ENCODE results near the gene LGR4.
A peak's percentile ranks its signal among the peaks of the same experiment; 100 is the strongest.
"Not testable (repeated sequence)": the region's sequence is repeated elsewhere in the genome, so short reads cannot be mapped to it uniquely, and the experiment has no call there.

Gene LGR4, protein sequence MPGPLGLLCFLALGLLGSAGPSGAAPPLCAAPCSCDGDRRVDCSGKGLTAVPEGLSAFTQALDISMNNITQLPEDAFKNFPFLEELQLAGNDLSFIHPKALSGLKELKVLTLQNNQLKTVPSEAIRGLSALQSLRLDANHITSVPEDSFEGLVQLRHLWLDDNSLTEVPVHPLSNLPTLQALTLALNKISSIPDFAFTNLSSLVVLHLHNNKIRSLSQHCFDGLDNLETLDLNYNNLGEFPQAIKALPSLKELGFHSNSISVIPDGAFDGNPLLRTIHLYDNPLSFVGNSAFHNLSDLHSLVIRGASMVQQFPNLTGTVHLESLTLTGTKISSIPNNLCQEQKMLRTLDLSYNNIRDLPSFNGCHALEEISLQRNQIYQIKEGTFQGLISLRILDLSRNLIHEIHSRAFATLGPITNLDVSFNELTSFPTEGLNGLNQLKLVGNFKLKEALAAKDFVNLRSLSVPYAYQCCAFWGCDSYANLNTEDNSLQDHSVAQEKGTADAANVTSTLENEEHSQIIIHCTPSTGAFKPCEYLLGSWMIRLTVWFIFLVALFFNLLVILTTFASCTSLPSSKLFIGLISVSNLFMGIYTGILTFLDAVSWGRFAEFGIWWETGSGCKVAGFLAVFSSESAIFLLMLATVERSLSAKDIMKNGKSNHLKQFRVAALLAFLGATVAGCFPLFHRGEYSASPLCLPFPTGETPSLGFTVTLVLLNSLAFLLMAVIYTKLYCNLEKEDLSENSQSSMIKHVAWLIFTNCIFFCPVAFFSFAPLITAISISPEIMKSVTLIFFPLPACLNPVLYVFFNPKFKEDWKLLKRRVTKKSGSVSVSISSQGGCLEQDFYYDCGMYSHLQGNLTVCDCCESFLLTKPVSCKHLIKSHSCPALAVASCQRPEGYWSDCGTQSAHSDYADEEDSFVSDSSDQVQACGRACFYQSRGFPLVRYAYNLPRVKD

DNA sequence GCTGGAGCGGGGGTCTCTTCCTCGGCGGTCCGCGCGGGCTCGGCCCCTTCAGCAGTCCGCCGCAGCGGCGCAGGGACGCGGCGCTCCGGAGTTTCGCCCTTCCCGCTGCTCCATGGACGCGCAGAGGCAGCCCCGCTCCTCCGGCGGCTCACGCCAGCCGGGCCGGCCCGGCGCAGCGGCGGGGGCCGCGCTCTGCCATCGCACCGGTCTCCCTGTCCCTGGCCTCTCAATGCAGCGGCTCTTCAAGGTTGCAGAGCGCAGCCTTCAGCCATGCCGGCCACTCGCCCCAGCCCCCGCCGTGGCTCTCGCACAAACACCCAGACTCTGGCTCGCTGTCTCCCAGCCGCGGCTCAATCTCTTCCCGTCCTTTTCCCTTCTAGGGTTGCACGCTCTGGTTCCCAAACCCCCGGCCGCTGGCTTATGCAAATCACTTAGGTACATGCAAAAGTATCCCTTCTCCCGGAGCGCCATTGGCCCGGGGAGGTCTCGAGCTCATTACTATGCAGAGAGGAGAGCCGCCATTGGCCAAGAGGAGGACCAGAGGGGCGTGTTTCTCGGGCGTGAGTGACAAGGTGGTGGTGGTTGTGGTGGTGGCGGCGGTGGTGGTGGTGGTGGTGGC, at the start of gene LGR4:
Gene LGR4 (minus strand): TSS at position 393 of the 619 bp plus-strand sequence. CDS start 488 bp downstream, outside the sequence.
- DNase-seq: peak; percentile 45 to 95 (median 84)

DNA sequence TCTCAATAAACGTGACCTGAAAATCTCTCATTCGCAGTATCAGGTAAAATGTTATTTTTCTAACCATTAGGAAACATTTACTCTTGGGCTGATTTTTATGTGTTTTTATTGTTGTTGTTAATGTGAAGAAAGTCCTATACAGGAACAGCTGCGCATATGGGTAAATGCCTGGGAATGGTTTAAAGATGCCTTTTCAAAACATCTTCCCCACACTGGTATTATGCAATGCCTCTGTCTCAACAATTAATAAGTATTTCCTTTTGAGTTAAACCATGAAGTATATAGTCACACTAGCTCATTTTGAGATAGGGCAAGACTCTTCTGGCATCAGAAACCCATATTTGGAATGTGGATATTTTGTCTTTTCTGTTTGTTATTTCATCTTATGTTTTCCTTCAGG, 47.6 kb upstream of the LGR4 start:
- DNase-seq: no peak

DNA sequence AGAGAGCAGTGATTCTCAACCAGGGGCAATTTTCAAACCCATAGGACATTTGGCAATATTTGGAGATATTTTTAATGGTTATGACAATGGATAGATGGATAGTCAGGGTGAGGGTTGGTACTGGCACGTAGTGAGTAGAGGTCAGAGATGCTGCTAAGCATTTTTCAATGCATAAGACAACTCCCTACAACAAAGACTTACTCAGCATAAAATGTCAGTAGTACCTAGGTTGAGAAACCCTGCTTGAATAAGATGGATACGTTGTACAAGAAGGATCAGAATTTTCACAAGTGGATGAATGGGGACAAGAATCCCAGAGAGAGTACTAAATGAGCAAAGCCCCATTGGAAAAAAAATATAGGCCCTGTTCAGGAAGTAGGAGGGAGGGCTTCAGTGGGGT, 45.9 kb upstream of the LGR4 start:
- DNase-seq: no peak

DNA sequence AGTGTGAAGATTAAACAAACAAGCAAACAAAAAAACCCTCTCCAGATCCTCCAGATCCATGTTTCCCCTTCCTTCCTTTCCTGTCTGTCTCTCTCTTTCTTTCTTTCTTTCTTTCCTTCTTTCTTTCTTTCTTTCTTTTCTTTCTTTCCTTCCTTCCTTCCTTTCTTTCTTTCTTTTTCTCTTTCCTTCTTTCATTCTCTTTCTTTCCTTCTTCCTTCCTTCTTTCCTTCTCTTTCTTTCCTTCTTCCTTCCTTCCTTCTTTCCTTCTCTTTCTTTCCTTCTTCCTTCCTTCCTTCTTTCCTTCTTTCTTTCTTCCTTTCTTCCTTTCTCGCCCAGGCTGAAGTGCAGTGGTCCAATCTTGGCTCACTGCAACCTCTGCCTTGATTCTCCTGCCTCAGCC, 44.9 kb upstream of the LGR4 start:
- not testable (repeated sequence) for DNase-seq

DNA sequence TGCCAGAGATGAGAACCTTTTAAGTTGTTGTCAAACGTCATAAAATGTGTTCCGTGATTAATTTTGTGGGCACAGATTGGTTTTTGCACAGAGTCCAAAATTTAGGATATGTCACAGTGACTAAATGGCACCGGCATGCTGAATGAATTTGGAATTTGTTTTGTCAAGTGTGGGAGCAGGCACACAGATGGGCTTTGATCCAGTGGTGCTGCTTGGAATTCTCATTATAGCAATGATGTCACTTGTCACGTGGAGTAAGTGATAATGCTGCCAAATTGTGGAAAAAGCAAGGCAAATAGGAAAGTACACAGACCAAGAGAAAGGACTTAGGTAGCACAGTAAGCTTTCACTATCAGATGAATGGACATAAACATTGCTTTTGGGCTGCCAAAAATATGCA, 42.0 kb upstream of the LGR4 start:
- peak in 1 of 56 donors; percentile 4 for DNase-seq

DNA sequence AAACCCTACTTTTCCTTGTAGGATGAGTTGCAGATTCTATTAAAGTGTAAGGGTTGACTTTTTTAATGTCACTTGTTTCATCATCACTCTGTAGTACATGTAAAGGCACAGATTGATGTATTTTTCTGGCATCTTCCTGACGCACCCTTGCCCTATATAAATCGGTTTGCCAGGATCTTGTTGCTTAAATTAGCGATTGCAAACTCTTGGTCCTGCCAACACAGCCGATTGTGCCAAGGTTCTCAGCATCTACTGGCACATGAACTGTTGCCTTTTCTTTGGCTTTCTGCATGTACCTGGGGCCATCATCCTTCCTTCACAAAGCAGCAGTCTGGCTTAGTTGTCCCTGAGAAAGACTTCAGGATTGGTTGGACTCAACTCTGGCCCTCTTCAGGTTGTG, 41.5 kb upstream of the LGR4 start:
- DNase-seq: no peak

DNA sequence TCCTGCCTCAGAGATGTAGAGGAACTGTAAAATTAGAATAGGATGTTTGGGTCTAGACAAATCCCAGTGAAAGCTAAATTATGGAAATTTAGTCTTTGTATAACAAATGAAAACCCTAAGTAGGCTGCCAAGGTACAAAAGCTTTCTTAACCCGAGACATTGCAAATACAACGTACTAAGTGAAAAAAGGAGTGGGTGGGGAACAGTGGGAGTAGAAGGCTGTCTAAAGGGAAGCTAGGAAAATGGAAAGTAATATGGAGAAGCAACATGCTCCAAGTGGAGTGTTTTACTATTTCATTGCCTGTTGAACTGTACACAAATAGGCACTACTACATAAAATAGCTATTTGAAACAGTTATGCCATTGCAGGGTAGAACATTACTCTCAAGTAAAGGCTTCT, 40.8 kb upstream of the LGR4 start:
- DNase-seq: no peak

DNA sequence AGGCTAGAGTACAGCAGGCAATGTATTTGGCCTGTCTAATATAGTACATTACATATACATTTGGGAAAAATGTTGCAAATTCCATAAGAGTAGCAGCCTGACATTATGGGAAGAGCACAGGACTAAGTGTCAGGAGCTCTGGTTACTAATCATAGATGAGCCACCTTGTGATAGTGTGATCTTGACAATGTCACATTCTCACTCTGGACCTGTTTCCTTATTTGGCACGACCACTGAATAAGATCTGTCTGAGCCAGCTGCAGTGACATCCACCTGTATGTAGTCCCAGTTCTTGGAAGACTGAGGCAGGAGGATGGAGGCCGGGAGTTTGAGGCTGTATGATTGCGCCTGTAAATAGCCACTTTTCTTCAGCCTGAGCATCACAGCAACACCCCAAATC, 39.6 kb upstream of the LGR4 start:
- no peak for DNase-seq

DNA sequence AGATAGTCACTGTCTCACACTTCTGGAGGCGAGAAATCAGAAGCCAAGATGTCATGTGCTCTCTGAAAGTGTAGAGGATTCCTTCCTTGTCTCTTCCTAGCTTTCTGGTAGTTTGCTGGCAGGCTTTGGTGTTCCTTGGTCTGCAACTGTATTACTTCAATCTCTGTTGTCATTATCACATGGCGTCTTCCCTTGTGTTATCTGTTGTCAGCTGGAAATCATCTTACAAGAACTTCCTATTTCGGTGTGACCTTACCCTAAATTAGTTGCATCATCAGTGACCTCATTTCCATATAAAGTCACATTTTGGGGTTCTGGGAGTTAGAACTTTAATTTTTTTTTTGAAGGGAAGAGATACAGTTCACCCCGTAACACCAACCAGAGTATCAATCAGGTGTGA, 37.3 kb upstream of the LGR4 start:
- DNase-seq: no peak

DNA sequence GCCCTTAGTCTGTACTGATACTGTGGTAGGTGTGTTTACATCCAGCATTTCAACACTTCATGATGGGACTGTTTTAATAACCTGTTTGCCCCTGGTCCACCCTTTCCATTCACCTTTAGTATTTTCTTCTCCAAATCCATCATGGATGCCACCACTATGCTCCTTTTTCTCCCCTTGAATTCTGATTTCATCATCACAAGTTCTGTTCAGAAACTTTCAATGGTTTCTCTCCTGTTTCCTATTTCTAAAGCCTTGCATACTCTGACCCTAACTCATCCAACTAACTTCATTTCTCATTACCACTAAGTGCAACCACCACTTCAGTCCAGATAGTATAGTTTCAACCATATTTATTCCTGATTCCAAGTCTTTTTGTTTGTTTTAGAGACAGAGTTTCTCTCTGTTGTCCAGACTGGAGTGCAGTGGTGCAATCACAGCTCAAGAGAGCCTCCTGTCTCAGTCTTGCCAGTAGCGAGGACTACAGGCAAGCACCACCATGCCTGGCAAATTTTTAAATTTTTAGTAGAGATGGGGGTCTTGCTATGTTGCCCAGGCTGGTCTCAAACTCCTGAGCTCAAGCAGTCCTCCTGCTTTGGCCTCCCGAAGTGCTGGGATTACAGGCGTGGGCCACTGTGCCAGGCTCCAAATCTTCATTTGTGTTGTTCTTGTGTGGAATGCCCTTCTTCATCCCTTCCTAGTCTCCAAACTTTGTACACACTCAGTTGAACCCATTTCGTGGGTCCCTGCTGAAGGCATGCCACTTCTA, 35.1 kb upstream of the LGR4 start:
- no peak for DNase-seq

DNA sequence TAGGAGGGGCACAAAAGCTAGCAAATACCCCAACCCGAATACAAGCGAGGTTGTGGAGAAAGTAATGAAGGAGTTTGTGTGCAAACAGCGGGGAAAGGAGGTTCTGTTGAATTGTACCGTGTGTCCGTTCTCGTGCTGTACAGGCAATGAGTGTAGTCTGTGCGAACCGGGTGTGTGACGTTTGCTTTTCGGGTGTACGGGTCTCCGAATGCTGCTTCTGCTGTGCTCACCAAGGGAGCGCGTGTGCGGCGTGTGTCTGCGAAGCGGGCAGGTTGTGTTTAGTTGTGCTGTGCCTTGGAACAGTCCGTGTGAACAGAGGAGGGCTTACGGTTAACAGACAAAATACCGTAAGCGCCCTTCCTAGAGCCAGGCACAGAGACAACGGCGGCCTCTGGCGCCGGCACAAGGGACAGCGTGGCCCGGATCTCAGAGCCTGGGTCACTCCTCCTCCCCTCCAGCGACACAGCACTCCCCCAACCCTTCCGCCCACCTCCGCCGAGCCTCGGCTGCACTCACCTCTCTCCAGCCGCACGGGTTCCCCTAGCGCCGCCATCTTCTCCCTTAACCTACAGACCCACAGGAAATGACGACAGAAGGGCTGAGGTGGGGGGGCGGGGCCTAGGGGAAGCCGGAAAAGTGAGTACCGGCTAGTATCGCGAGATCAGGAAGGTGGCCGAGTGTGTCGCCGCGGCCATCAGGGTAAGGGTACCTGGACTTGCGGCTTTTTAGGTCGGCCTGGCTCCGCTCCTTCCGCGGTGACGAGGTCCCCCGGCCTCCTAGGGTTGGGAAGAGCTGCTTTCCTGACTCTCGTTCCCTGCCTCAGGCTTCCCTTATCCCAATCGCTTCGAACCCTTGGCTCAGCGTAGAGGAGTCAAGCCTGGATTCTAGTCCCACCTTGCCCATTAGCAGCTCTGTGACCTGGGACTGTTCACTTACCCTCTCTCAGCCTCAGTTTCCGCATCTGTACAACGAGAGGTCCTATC, 33.9 kb upstream of the LGR4 start, which contains the start of gene LIN7C:
Gene LIN7C (minus strand): TSS at position 570 of the 983 bp plus-strand sequence. CDS start 17 bp downstream, at position 553.
- DNase-seq: peak; percentile 53 to 97 (median 91)

DNA sequence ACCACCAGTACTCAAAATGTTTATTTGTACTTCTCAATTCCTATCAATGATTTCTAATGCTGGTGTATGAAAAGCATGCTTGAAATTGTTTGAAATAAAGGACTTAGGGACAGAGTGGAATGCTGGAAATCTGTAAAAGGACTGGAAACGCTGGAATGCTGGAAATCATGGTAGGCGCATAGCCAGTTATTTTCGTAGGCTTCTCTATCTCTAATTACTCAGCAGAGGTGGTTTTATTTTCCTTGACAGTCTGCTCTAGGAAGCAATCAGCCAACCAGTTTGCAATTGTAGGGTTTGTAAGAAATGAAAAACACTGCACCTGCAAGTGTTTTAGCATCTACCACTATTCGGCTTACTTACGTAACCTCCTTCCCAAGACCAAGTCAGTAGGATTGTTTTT, 33.2 kb upstream of the LGR4 start:
- no peak for DNase-seq

DNA sequence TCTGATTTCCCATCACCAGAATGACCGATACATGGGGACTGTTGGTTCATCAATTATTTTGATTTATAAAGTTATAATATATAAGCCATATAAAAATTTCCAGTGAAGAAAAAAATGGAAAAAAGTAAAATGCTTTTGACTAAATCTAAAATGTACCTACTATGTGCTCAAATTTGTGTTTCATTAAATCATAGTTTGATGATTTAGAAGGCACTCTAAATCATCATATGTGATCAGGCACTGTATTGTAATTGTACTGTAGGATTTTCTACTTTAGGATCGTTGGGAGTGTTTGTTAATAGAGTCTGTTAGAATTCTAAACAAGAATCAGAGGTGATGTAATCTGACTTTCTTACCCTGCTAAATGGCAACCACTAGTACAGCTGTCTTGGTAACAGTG, 31.6 kb upstream of the LGR4 start:
- no peak for DNase-seq

DNA sequence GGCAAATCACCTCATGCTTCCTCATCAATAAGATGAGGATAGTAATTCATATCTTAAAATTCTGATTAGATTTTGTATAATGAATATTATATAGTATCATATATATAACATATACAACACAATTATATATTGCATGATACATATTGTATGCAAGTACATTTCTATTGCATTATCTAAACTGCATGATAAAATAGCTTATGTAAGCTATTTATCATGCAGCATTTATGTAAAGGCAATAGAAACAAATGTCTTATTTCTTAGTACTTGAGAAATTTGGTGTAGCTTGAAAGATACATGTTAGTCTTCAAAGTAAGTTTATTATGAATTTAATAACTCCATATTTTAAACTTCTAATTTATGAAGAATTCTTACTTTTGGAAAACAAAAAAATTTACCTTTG, 28.5 kb upstream of the LGR4 start:
- no peak for DNase-seq

DNA sequence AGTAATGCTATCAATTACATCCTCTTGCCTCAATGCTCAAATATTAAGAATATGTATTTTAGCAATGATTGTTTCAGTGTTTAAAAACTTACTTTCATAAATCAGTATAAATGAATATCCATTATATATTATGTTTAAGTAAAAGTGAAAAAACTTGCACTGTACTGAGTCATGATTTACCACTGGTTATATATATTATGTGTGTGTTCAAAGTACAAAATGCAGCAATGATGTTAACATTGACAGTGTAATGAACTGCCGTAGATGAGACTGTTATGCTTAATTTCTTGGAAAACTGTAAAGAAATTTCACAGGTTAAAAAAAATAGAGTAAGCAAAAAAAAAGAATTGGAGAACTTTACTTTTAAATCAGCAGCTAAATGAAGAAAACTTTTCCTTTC, 25.3 kb upstream of the LGR4 start:
- no peak for DNase-seq

DNA sequence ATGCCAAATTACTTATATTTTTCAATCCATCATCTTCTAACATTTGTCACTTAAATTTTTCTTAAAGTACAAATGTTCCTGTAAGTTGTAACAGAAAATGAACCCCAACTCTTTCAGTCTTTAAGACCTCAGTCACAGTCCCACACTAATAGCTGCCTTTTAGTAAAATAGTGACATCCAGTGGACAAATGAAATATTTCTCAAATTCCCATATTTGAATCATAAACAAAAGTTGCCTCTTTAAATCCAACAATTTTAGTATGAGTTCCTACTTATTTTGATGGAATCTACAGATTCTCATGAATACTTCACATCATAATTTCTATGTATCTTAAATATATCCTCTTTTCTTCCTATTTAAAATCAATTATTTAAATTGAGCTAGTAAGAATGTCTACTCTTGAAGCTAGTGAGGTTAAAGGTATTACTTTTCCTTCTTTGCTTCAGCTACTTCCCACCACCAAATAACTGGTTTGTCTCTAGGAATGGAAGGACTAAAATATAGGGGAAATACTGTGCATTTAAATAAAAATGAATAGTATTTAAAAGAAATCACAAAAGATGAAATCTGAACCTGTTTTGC, 24.8 kb upstream of the LGR4 start:
- DNase-seq: no peak

DNA sequence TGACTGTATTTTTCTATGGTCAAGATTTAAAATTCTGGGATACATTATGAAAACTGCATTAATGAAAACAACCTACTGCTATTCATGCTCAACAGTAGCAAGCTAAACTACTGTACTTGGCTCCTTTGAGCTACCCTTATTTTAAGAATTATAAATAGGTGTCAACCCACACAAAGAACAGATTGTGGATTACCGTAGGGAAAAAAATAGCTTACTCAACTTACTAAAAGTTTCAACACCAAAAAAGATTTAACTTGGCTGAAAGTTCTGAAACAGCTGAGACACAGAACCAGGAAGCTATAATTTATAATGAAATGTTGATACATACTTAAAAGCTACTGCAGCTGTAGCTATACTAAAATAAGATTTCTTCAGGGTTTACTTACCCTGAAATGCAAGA, 23.9 kb upstream of the LGR4 start:
- DNase-seq: no peak

DNA sequence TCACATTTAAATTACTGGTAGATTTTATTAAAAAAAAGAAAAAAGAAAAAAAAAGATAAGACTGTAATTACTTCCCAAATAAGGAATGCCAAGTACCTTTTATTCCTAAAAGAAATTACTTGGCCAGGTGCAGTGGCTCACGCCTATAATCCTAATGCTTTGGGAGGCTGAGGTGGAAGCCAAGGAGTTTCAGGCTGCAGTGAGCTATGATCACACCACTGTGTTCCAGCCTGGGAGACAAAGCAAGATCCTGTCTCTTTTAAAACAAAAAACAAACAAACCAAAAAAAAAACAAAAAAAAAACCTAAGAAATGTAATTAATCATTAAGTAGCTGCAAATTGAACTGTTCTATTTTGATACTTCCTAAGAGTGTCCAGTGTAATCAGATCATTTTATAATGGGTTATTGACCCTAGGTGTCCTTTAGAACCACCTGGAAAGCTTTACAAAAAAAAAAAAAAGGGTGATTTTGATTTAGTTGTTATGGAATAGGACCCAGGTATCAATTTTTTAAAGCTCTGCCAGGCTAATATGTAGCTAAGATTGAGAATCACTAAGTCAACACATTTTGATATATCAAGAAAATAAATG, 23.2 kb upstream of the LGR4 start:
- DNase-seq: no peak

DNA sequence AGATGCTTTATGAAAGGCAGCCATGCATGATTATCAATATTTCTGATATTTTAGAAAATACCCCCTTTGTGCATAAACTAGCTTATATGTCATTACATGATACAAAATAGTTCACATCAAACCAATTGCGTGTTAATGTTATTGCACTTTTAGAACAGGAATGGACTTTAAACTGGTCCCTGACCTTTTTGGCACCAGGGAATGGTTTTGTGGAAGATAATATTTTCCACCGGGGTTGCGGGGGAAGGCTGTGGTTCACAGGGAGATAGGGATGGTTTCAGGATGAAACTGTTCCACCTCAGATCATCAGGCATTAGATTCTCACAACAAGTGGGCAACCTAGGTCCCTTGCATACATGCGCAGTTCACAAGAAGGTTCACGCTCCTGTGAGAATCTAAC, 16.5 kb upstream of the LGR4 start:
- DNase-seq: no peak
